Measurements from ENCODE around the gene CWF19L2.
"Not testable (repeated sequence)": the region's sequence is repeated elsewhere in the genome, so short reads cannot be mapped to it uniquely, and the experiment has no call there.

Gene CWF19L2

DNA sequence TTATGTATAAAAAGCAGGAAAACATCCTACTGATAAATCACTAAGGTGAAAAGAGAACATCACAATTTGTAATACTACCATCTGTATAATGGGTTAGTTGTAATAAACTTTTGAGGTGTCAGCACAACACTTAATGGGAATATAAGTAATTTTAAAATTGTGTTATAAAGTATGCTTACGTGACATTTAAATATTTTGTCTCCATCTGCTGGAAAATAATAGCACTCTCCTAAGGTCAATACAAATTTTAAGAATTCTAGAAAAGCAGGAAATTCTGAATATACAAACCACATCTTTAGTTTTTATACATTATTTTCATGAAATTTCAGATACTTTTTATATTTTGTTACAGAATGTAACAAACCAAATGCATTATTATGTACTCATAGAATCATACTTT lies 19.5 kb downstream of the CWF19L2 start:
- DNase-seq (ENCODE audit: low read depth): no peak

- no peak for DNase-seq (ENCODE audit: low read depth)
Observed at GRCh38 chr11:107430525-107430924, 27.1 kb downstream of the CWF19L2 start.

DNA sequence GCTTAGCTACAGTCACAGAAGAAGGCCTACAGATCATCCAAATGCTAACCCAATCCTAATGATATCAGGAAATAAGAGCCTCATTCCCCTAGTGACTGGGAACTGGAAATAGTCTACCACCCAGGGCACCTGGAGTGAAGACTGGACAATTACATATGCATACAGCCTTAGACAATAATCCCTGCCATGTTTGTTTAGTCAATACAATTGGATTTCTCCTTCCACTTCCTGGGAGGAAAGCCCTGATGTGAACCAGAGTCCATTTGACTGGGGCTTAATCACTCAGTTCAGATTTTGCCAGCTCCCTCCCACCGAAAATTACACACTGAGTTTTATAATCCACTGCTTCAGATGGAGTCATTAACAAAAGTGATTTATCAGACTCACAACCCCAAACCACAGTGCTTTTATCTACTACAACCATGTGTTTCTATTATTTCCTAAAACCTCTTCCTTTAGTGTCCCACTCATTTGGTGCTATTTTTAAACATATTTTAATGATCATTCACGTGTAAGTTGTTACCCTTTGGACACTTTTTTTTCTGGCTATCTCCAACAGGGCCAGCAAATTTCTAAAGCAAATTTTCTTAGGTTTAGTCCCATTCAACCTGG lies 29.9 kb downstream of the CWF19L2 start:
- DNase-seq (ENCODE audit: low read depth): no peak

DNA sequence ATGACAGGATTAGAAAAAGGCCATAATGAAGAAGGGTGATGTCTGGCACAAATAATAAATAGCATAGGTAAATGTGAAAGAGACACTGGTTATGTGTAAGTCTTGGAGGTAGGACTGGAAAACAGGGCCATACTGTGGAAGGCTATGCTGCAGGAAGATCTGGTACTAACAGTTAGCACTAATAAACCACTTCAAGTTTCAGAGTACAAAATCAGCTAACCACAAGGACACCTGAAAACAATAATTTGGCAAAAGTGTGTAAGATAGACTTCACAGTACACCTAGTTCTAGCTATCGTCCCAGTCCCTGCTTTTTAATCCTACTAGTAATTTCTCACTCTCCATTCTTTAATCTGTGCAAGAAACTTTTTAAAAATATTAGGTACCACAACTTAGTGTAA lies 44.3 kb downstream of the CWF19L2 start:
- DNase-seq (ENCODE audit: low read depth): no peak

DNA sequence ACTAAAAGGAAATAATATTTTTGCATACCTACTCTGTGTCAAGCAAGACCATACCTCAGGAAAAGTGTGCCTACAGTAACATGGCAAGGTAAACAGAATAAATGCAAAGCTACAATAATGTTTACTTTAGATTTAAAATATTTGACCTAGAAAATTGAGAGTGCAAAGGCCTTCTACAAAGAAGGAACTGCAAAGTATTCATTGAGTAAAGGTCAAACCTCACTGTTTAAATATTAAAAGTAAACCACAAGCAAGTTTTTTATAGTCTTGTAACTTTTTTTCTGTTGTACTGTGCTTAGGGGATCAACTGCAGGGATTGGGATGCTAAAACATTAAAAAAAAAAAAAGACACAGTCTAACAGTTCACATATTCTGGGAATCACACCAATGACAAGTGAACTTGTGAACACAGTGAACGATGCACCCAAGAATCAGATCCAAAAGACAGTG lies 48.8 kb downstream of the CWF19L2 start:
- no peak for DNase-seq (ENCODE audit: low read depth)

DNA sequence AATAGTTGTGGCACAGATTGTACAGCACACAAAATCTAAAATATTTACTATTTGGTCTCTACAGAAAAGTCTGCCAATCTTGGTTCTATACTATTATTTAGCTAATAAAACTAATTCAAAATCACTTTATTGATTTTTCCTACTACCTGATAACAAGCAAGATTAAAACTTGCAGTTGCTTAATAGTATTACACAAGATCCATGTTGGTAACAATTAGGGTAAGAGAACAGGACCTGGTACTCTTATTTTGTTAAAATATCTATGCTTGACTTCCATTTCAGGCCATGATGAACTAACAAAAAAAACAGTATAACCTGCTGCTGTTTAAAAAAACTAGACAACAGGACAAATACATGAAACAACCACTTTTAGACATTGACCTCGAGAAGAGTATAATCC lies 52.4 kb downstream of the CWF19L2 start:
- DNase-seq (ENCODE audit: low read depth): no peak

- DNase-seq (ENCODE audit: low read depth): not testable (repeated sequence)
Observed at GRCh38 chr11:107401131-107401530, 56.5 kb downstream of the CWF19L2 start.

DNA sequence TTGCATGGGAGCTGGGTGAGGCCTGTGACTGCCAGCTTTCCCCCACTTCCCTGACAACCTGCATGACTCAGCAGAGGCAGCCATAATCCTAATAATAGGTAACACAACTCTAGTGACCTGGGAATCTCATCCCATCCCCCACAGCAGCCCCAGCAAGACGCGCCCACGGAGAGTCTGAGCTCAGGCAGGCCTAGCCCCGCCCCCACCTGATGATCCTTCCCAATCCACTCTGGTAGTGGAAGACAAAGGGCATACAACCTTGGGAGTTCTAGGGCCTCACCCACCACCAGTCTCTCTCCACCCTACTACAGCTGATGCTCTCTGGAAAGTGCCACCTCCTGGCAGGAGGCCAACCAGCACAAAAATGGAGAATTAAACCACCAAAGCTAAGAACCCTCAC lies 60.3 kb downstream of the CWF19L2 start:
- no peak for DNase-seq (ENCODE audit: low read depth)

DNA sequence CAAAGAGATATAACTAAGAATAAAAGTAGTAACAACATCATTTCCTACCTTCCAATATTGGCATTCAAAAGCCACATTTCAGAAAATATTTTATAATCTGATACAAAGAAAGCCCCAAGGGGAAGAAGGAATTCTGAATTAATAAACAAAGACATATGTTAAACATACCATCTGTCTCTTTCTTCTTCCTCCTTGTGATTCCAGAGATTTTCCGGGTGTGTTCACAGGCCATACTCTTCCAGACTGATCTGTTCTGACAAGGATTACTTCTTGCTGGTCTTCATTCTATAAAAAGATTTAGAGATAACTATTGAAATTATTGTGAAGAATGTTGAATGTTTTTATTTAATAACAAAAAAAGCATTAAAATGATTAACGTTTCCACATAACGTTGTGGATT lies 65.0 kb downstream of the CWF19L2 start:
- no peak for DNase-seq (ENCODE audit: low read depth)

DNA sequence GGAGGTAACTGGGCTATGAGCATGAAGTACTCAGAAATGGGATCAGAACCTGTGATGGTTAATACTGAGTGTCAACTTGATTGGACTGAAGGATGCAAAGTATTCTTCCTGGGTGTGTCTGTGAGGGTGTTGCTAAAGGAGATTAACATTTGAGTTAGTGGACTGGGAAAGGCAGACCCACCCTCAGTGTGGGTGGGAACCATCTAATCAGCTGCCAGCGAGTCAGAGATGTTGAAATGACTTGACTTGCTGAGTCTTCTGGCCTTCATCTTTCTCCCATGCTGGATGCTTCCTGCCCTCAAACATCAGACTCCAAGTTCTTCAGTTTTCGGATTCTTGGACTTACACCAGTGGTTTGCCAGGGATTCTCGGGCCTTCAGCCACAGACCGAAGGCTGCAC lies 66.9 kb downstream of the CWF19L2 start:
- DNase-seq (ENCODE audit: low read depth): not testable (repeated sequence)

DNA sequence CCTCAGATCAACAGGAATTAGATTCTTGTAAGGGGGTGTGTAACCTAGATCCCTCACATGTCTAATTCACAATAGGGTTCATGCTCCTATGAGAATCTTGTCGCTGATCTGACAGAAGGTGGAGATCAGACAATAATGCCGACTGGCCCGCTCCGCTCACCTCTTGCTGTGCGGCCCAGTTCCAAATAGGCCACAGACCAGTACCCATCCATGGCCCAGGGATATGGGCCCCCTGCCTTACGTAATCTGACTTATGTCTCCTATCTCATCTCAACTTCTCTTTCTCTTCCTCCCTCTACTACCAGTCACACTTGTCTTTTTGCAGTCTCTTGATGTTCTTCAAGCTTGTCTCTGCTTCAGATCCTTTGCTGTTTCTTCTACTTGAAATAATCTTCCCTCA lies 70.0 kb downstream of the CWF19L2 start:
- DNase-seq (ENCODE audit: low read depth): no peak

DNA sequence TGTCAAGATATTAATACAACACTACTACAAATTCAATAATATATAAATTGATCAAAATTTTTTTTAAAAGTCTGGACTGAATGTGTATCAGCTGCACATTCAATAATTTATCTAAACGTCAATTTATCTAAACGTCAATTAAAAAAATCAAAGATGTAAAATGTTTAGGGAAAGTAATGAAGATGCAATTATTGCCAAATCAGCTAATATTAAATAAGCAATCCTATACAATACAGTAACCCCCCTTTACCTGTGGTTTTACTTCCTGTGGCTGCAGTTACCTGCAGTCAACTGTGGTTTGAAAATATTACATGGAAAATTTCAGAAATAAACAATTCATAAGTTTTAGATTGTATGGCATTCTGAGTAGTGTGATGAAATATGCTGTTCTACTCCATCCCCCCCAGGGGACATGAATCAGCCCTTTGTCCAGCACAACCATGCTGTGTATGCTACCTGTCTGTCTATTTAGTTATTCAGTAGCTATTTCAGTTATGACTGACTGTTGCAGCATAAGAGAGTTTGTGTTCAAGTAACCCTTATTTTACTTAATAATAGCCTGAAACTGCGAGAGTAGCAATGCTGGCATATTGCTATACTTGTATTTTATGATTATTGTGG lies 72.2 kb downstream of the CWF19L2 start:
- DNase-seq (ENCODE audit: low read depth): no peak

DNA sequence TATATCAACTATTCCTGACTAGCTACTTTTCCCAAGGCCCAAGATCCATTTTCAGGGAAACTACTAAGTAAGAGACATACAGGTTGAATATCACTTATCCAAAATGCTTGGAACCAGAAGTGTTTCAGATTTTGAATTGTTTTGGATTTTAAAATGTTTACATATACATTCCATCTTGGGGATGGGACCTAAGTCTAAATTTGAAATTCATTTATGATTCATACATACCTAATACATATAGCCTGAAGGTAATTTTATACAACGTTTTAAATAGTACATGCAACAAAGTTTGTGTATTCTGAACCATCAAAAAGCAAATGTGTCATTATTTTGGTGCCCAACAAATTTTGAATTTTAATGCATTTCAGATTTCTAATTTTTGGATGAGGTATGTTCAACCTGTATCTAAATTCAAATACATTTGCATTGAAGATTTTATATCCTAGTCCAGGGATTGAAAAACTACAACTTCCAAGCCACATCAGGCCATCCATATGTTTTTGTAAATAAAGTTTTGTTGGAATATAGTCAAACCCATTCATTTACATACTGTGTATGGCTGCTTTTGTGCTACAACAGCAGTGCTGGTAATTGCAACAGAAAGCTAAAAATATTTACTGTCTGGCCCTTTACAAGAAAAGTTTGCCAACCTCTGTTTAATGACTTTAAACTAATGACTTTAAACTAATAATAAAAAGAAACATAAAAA lies 73.3 kb downstream of the CWF19L2 start:
- DNase-seq (ENCODE audit: low read depth): no peak

DNA sequence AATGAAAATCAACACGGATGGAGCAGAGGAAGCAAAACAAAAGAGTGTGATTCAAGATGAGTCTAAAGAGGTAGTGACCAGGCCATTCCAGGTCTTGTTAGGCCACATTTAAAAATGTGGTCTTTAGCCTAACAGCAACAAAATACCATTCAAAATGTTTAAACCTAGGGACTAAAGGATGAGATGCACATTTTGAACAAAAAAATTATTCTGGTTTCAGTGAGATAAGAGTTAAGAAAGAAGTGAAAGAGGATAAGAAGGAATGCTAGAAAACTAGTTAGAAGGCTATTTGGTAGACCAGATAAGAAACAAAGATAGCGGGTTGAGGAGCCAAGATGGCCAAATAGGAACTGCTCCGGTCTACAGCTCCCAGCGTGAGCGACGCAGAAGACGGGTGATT lies 85.2 kb downstream of the CWF19L2 start:
- no peak for DNase-seq (ENCODE audit: low read depth)

- DNase-seq (ENCODE audit: low read depth): no peak
Observed at GRCh38 chr11:107370390-107370789, 87.2 kb downstream of the CWF19L2 start.

GRCh38 chr11:107359701-107360100 lies 97.9 kb downstream of the CWF19L2 start:
- no peak for DNase-seq (ENCODE audit: low read depth)

- no peak for DNase-seq (ENCODE audit: low read depth)
Observed at GRCh38 chr11:107357877-107358276, 99.7 kb downstream of the CWF19L2 start.

GRCh38 chr11:107354780-107355179 lies 102.8 kb downstream of the CWF19L2 start:
- DNase-seq (ENCODE audit: low read depth): no peak

GRCh38 chr11:107337917-107338316 lies 119.7 kb downstream of the CWF19L2 start:
- DNase-seq (ENCODE audit: low read depth): no peak

DNA sequence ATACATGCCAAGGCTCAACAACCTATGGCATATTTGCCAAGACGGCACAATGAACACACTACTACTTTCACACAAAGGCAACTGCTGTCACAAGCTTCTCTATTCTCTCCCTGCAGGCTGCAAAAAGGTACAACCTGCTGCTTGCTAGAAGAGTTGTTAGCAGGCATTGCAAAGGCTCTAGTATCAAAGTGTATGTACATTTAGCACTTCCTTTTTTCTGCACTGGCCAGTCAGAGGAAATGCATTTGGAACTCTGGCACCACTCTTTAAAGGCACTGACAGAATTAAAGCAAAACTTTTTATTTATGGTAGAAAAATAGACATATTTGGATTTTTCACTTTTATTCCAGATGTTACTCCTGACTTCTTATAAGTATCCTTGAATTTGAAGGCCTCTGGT lies 125.9 kb downstream of the CWF19L2 start:
- DNase-seq (ENCODE audit: low read depth): no peak

- DNase-seq (ENCODE audit: low read depth): no peak
Observed at GRCh38 chr11:107329164-107329563, 128.5 kb downstream of the CWF19L2 start.

GRCh38 chr11:107316426-107316825 lies 141.2 kb downstream of the CWF19L2 start:
- no peak for DNase-seq (ENCODE audit: low read depth)

DNA sequence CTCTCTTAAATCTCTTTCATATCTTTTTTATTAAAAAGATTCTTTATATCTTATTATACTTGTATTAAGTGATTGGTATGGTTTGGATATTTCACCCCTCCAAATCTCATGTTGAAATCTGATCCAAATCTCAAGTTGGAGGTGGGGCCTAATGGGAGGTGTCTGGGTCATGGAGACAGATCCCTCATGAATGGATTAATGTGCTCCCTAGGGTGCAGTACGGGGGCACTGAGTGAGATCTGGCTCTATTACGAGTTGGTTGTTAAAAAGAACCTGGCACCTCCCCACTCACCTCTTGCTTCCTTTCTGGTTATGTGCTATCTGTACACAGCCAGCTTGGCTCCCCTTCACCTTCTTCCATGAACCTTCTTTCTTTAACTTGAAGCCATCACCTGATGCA lies 149.6 kb downstream of the CWF19L2 start:
- no peak for DNase-seq (ENCODE audit: low read depth)

DNA sequence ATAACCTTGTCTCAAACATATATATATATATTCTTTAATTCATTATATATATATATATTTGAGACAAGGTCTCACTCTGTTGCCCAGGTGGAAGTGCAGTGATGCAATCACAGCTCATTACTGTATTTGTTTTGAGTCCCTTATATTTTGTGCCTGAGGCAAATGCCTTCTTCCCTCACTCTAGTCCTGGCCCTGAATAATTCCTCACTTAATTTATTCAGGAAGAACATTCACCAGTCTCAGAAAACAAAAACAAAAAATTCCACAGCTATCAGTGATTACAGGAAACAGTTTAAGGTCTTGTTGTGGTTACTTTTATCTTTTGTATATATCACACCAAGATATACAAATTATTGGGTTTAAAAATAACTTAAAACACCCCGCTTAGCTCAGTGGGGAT lies 155.7 kb downstream of the CWF19L2 start:
- no peak for DNase-seq (ENCODE audit: low read depth)
